Measurements from ENCODE around the gene RPL18.
"Not testable (repeated sequence)": the region's sequence is repeated elsewhere in the genome, so short reads cannot be mapped to it uniquely, and the experiment has no call there.

Gene RPL18

DNA sequence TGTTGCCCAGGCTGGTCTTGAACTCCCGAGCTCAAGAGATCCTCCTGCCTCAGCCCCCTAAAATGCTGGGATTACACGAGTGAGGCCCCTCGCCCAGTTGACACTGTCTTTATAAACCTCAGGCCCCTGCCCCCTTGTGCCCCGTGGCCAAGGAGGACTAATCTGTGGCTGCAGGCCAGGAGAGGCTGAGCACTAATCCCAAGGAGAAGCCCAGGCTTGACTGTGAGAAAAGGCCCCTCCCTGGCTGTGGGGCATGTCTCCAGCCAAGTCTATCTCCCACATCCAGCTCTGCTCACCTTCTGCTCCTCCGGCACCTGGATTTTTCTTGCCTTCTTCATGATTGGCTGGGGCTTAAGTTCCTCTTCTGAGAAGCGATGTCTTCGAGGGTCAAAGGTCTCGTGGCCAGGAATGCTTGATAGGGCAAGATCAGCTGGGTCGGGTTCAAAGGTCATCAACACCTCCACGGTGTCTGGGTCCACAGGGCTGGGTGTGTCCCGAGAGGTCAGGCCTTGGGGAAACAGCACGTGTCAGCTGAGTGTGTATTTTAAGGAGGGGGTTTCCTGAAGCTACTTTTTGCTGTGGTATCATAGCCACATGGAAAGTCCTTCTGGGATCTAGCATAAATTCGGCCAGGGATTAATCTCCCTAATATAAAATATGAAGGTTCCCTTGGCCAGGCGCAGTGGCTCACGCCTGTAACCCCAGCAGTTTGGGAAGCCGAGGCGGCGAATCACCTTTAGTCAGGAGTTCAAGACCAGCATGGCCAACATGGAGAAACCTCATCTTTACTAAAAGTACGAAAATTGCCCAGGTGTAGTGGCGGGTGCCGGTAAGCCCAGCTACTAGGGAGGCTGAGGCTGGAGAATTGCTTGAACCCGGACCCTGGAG, 14.4 kb upstream of the RPL18 start:
- peaks cover 41% of the 10 kb centered on the region for H3K4me1 ChIP-seq (ENCODE audit: low read depth, poor library complexity, severe bottlenecking)
- peak overlapping the region; percentile 92 for H3K4me2 ChIP-seq
- no peaks in the 10 kb centered on the region for H3K79me2 ChIP-seq (ENCODE audit: insufficient read depth, low read depth)
- no peak overlapping the region for H3K4me3 ChIP-seq (IDR thresholded peaks at IDR 0.05; ENCODE audit: insufficient read depth, low read depth, low read length)
- no peak overlapping the region for H2AFZ ChIP-seq (ENCODE audit: low read depth)
- TF ChIP-seq, protein P1, sequence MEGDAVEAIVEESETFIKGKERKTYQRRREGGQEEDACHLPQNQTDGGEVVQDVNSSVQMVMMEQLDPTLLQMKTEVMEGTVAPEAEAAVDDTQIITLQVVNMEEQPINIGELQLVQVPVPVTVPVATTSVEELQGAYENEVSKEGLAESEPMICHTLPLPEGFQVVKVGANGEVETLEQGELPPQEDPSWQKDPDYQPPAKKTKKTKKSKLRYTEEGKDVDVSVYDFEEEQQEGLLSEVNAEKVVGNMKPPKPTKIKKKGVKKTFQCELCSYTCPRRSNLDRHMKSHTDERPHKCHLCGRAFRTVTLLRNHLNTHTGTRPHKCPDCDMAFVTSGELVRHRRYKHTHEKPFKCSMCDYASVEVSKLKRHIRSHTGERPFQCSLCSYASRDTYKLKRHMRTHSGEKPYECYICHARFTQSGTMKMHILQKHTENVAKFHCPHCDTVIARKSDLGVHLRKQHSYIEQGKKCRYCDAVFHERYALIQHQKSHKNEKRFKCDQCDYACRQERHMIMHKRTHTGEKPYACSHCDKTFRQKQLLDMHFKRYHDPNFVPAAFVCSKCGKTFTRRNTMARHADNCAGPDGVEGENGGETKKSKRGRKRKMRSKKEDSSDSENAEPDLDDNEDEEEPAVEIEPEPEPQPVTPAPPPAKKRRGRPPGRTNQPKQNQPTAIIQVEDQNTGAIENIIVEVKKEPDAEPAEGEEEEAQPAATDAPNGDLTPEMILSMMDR (conservative IDR thresholded peaks at IDR 0.05; ENCODE audit: low read depth, low read length), result no peak
- no peaks in the 10 kb centered on the region for H3K36me3 ChIP-seq (ENCODE audit: insufficient read depth)
- peak overlapping the region; percentile 1; the same call in 1 of the 2 replicates for H3K9ac ChIP-seq
- peak overlapping the region; percentile 62 for H3K27ac ChIP-seq
- no peaks in the 10 kb centered on the region for H3K27me3 ChIP-seq (ENCODE audit: insufficient read depth, low read depth)
- no peaks in the 10 kb centered on the region for H4K20me1 ChIP-seq (ENCODE audit: insufficient read depth)

GRCh38 chr19:48632692-48633147, 13.7 kb upstream of the RPL18 start:
- Histone ChIP-seq H4K20me1 (ENCODE audit: insufficient read depth) (no peaks in the 10 kb centered on the region), H3K79me2 (ENCODE audit: insufficient read depth, low read depth) (no peaks in the 10 kb centered on the region), H3K27ac (peak overlapping the region; percentile 62), H3K9ac (no peak overlapping the region), H3K4me1 (ENCODE audit: low read depth, poor library complexity, severe bottlenecking) (peaks cover 44% of the 10 kb centered on the region), H3K4me2 (peak overlapping the region; percentile 92), H3K4me3 (IDR thresholded peaks at IDR 0.05; ENCODE audit: insufficient read depth, low read depth, low read length) (no peak overlapping the region), H2AFZ (ENCODE audit: low read depth) (no peak overlapping the region), H3K36me3 (ENCODE audit: insufficient read depth) (no peaks in the 10 kb centered on the region), H3K27me3 (ENCODE audit: insufficient read depth, low read depth) (no peaks in the 10 kb centered on the region)
- TF ChIP-seq, protein P1 (conservative IDR thresholded peaks at IDR 0.05; ENCODE audit: low read depth, low read length), result no peak

DNA sequence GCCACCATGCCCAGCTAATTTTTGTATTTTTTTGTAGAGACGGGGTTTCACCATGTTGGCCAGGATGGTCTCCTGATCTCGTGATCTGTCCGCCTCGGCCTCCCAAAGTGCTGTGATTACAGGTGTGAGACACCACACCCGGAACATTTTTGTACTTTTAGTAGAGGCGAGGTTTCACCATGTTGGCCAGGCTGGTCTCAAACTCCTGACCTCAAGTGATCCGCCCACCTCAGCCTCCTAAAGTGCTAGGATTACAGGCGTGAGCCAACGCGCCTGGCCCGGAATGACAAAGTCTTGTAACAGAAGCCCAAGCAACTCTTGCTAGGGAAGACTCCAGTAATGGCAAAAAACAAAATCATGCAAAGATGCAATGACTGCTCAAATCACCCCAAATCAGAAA, 13.3 kb upstream of the RPL18 start:
- H3K36me3 ChIP-seq (ENCODE audit: insufficient read depth); H4K20me1 ChIP-seq (ENCODE audit: insufficient read depth); H3K79me2 ChIP-seq (ENCODE audit: insufficient read depth, low read depth); H3K4me3 ChIP-seq (IDR thresholded peaks at IDR 0.05; ENCODE audit: insufficient read depth, low read depth, low read length); H3K27me3 ChIP-seq (ENCODE audit: insufficient read depth, low read depth); H3K9ac ChIP-seq; H2AFZ ChIP-seq (ENCODE audit: low read depth): not testable (repeated sequence)
- Histone ChIP-seq H3K27ac (peak overlapping the region; percentile 62; the same call in 1 of the 2 replicates), H3K4me1 (ENCODE audit: low read depth, poor library complexity, severe bottlenecking) (peaks cover 48% of the 10 kb centered on the region), H3K4me2 (peak overlapping the region; percentile 92; the same call in 1 of the 2 replicates)

GRCh38 chr19:48631225-48631624, 12.2 kb upstream of the RPL18 start:
- H2AFZ ChIP-seq (ENCODE audit: low read depth), result no peak overlapping the region
- H3K9ac ChIP-seq, result no peak overlapping the region
- TF ChIP-seq, protein P1 (conservative IDR thresholded peaks at IDR 0.05; ENCODE audit: low read depth, low read length), result no peak
- H3K27ac ChIP-seq, result no peak overlapping the region
- H3K4me3 ChIP-seq (IDR thresholded peaks at IDR 0.05; ENCODE audit: insufficient read depth, low read depth, low read length), result no peak overlapping the region
- H3K36me3 ChIP-seq (ENCODE audit: insufficient read depth), result no peaks in the 10 kb centered on the region
- no peaks in the 10 kb centered on the region for H3K79me2 ChIP-seq (ENCODE audit: insufficient read depth, low read depth)
- no peaks in the 10 kb centered on the region for H3K27me3 ChIP-seq (ENCODE audit: insufficient read depth, low read depth)
- peaks cover 47% of the 10 kb centered on the region for H3K4me1 ChIP-seq (ENCODE audit: low read depth, poor library complexity, severe bottlenecking)
- no peaks in the 10 kb centered on the region for H4K20me1 ChIP-seq (ENCODE audit: insufficient read depth)
- H3K4me2 ChIP-seq, result no peak overlapping the region
